Measurements from ENCODE around the gene STXBP6.
"Not testable (repeated sequence)": the region's sequence is repeated elsewhere in the genome, so short reads cannot be mapped to it uniquely, and the experiment has no call there.

STXBP6 gene

GRCh38 chr14:24990050-24990449 lies 59.9 kb downstream of the STXBP6 start:
- no peak for DNase-seq (ENCODE audit: extremely low read depth in 1 of 2, low read depth in 1 of 2)

- no peak for DNase-seq (ENCODE audit: extremely low read depth in 1 of 2, low read depth in 1 of 2)
These were observed 61.2 kb downstream of the STXBP6 start for GRCh38 chr14:24988760-24989159.

GRCh38 chr14:24986206-24986893 lies 63.6 kb downstream of the STXBP6 start:
- no peak for DNase-seq (ENCODE audit: extremely low read depth in 1 of 2, low read depth in 1 of 2)

- no peak for DNase-seq (ENCODE audit: extremely low read depth in 1 of 2, low read depth in 1 of 2)
These were observed 64.9 kb downstream of the STXBP6 start for GRCh38 chr14:24984846-24985589.

GRCh38 chr14:24982472-24983155 lies 67.3 kb downstream of the STXBP6 start:
- no peak for DNase-seq (ENCODE audit: extremely low read depth in 1 of 2, low read depth in 1 of 2)

- no peak for DNase-seq (ENCODE audit: extremely low read depth in 1 of 2, low read depth in 1 of 2)
These were observed 70.2 kb downstream of the STXBP6 start for GRCh38 chr14:24979725-24980239.

- DNase-seq (ENCODE audit: extremely low read depth in 1 of 2, low read depth in 1 of 2) = no peak
These were observed 70.9 kb downstream of the STXBP6 start for GRCh38 chr14:24978862-24979724.

GRCh38 chr14:24976602-24977001 lies 73.3 kb downstream of the STXBP6 start:
- no peak for DNase-seq (ENCODE audit: extremely low read depth in 1 of 2, low read depth in 1 of 2)

GRCh38 chr14:24975393-24975792 lies 74.6 kb downstream of the STXBP6 start:
- DNase-seq (ENCODE audit: extremely low read depth in 1 of 2, low read depth in 1 of 2) = no peak

- DNase-seq (ENCODE audit: extremely low read depth in 1 of 2, low read depth in 1 of 2) = no peak
These were observed 75.2 kb downstream of the STXBP6 start for GRCh38 chr14:24974591-24975374.

GRCh38 chr14:24972844-24973243 lies 77.1 kb downstream of the STXBP6 start:
- DNase-seq (ENCODE audit: extremely low read depth in 1 of 2, low read depth in 1 of 2) = no peak

GRCh38 chr14:24971255-24971654 lies 78.7 kb downstream of the STXBP6 start:
- no peak for DNase-seq (ENCODE audit: extremely low read depth in 1 of 2, low read depth in 1 of 2)

- DNase-seq (ENCODE audit: extremely low read depth in 1 of 2, low read depth in 1 of 2) = no peak
These were observed 83.4 kb downstream of the STXBP6 start for GRCh38 chr14:24966579-24966964.

- no peak for DNase-seq (ENCODE audit: extremely low read depth in 1 of 2, low read depth in 1 of 2)
These were observed 83.9 kb downstream of the STXBP6 start for GRCh38 chr14:24965934-24966578.

- DNase-seq (ENCODE audit: extremely low read depth in 1 of 2, low read depth in 1 of 2) = no peak
These were observed 84.4 kb downstream of the STXBP6 start for GRCh38 chr14:24965578-24965933.

- DNase-seq (ENCODE audit: extremely low read depth in 1 of 2, low read depth in 1 of 2) = no peak
These were observed 85.4 kb downstream of the STXBP6 start for GRCh38 chr14:24964591-24964990.

GRCh38 chr14:24964048-24964447 lies 85.9 kb downstream of the STXBP6 start:
- no peak for DNase-seq (ENCODE audit: extremely low read depth in 1 of 2, low read depth in 1 of 2)

GRCh38 chr14:24962118-24962517 lies 87.8 kb downstream of the STXBP6 start:
- DNase-seq (ENCODE audit: extremely low read depth in 1 of 2, low read depth in 1 of 2) = not testable (repeated sequence)

GRCh38 chr14:24960816-24961215 lies 89.1 kb downstream of the STXBP6 start:
- no peak for DNase-seq (ENCODE audit: extremely low read depth in 1 of 2, low read depth in 1 of 2)
